HuH-7.5 (cell line): ENCODE measurements around the gene RIT2.

Experiments used
- DNase-seq: peaks from one replicate; pipeline ENCODE4 v3.0.0; 2011; ENCODE audit warnings: low spot score

The RIT2 gene

GRCh38 chr18:43080671-43081070 is 34.8 kb downstream of the RIT2 start:
- DNase-seq, result no peak

GRCh38 chr18:43079422-43079821 is 36.1 kb downstream of the RIT2 start:
- no peak for DNase-seq

DNA sequence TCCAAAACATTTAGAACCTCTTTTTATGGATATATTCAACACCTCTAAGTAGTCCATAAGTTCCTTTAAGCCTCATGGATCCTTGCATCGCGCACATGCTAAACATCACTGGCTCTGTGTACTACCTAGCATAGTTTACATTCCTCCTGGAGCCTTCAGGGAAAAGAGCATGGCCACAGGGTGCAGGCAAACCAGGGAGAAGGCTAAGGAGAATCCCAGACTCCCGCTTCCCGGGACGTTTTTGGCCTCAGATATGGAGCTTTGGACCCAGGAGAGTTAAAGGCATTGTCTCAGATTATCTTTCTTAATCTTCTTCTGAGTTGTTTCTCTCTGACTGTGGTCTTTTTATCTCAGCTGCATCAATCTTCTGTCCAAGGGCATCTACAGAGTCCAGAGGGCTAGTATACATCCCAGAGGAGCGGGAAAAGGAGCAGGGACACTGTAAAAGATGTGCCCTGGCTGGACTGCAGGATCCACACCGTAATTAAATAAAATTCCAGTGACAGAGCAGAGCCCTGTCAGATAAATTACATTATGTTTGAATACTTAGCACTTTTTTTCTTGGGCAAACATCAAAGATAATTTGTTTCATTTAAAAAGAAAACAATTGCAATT is 36.9 kb downstream of the RIT2 start:
- no peak for DNase-seq

GRCh38 chr18:43077510-43078308 is 37.8 kb downstream of the RIT2 start:
- no peak for DNase-seq

GRCh38 chr18:43073771-43074170 is 41.7 kb downstream of the RIT2 start:
- no peak for DNase-seq

DNA sequence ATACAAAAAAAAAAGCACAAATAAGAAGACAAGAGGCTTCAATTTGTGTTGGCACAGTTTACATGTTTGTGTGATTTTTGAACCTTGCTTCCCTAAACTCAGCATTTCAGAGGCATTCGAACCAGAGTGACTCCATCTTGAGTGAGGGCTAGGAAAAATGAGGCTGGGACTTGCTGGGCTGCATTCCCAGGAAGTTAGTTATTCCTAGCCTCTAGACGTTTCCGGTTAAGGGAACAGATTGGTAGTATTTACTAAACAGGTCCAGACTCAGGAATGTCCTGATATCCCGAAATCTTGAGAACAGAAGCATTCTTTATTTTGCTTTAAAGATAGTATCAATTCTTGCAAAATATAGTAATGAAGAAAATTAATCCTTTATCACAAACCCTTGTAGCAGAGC is 46.7 kb downstream of the RIT2 start:
- no peak for DNase-seq

DNA sequence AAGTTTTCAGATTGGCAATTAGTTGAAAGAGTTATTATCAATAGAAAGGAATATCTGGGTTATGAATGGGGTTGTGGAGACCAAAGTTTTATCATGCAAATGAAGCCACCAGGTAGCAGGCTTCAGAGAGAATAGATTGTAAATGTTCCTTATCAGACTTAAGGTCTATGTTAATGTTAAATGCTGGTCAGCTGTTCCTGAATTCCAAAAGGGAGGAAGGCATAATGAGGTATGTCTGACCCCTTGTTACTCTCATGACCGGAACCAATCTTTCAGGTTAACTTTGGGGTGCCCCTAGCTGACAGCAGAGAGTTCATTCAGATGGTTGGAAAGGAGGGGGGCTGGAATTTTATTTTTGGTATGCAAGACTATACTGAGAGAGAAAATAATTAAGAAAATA is 47.9 kb downstream of the RIT2 start:
- DNase-seq, result no peak

DNA sequence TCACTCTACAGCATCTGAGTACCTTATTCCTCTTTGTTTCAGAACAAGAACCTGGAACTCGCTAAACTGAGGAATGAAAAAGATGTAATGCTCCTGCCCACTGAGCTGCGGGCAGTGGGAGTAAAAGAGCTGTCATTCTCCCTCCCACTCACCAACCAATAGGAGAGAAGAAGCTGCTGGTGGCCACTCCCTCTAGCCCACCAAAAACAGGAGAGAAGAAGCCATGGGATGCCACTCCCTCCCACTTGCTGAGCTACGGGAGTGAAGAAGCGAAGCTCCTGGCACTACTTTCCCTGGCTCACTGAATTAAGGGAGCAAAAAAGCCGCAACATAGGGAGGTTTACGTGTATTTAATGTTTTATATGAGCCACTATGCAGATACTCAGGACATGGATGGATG is 53.7 kb downstream of the RIT2 start:
- DNase-seq, result no peak

GRCh38 chr18:43061318-43061717 is 54.2 kb downstream of the RIT2 start:
- DNase-seq, result no peak

- no peak for DNase-seq
These were observed 55.5 kb downstream of the RIT2 start for GRCh38 chr18:43060020-43060419.

DNA sequence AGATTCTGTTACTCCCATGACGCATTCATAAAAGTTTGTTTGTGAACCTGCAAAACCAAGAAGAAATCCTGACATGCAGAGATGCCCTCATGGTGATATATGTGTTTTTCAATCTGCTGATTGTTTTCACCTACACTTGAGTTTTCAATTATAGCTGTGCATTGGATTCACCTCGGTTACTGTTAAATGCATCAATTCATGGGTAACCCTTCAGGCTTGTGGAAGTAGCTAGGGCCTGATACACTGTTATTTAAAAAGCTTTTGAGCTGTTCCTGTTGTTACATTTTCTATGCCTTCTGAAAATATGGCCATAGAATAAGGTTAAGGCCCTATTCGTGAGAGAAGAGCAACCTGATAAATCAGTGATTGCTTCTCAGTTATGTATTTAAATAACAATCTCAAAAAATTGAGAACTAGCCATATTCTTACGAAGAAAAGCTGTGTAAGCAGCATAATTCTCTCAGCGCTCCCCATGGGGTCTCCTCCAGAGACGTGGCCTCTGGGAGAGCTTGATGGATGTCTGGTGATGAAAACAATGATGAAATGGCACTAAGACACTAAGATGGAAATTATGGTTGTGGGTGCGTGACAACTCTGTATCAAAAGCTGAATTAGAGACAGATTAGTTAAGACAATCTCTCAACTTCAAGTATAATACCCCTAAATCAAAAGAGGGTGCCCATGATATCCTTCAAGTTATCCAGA is 60.5 kb downstream of the RIT2 start:
- no peak for DNase-seq

DNA sequence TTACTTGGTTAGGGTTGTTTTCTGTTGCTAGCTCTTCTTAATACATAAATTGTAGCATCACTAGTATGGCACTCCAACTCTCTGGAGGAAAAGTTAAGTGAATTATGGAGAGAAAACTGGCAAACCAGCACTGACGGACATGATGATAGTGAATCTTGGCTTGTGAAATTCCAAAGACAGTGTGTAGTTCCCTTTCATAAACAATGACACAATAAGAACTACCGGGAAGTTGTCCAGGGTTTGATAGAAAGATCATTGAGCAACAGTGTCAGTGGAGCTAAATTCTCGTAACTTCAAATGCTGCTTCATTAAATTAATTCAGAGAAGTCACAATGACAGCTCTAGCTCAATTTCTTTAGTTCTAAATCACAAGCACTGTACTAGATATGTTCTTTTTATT is 66.5 kb downstream of the RIT2 start:
- DNase-seq, result no peak

DNA sequence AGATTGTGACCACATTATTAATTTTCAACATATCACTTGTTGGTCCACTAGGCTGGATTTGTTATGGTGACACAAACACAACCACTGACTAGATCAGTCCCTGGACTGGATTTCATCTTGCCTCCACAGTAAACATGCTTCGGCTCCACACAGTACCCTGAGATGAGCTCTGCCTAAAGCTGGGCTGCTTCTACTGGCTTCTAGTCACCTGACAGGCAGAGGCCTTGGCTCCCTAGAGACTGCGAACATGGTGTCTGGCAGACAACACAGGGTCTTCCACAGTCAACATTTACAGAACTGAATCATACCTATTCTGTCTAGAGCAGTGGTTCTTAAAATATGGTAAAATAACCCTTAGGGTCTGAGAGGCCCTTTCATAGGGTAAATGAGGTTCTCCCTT is 69.2 kb downstream of the RIT2 start:
- DNase-seq, result no peak

GRCh38 chr18:43043626-43044025 is 71.9 kb downstream of the RIT2 start:
- no peak for DNase-seq

- DNase-seq, result no peak
These were observed 75.2 kb downstream of the RIT2 start for GRCh38 chr18:43040281-43040680.

DNA sequence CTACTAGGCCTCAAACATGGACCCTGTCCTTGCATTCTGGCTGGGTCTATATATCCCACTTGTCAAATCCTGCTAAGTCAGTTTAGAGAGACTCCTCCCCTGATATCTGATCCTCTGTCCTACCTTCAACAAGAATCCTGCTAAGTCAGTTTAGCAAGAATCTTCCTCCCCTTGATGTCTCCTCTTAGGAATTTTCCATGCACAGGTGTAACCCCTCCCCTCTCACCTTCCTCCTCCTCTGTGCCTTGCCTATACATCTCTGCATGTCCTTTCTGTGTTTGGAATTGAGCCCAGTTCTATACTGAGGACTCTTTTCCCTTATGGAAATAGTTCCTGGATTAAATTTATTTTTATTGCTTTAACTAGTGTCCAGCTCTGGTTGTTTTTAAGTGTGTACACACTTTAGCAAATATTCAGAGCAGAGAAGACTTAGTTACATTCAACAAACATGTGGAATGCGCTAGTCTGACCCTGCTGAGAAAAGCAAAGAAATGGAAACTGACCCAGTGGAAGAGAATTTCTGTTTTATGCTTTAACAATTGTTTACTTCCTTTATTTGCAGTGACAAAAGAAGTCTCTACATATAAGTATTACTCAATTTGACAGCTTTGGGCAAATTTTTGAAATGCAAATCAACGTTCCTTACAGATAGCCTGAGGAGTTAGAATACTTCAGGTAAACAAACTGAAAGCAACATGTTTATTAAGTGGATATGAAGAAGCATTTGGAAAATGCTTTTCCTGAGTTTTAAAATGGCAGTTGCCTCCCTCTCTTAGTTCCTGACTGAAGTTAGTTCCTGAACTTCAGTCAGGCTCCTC is 80.6 kb downstream of the RIT2 start:
- no peak for DNase-seq

GRCh38 chr18:43031169-43031568 is 84.3 kb downstream of the RIT2 start:
- DNase-seq, result no peak

- no peak for DNase-seq
These were observed 86.1 kb downstream of the RIT2 start for GRCh38 chr18:43029414-43029813.

DNA sequence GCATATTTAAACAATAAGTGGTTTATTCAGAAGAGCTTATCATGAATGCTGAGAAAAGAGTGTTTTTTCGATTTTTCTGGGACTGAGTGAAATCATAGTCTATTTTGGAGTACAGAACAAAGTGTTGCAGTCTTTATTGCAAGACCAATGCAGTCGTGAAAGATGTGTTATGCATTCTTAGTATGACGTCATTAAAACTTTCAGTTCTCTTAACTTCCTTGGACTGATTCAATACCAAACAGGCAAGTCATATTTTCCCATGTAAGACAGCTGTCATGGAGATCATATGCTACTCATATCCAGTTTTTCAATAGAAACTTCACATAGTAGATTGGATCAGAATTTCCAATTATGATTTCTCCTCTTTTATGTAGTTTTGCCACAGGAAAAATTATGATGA is 92.6 kb downstream of the RIT2 start:
- no peak for DNase-seq

DNA sequence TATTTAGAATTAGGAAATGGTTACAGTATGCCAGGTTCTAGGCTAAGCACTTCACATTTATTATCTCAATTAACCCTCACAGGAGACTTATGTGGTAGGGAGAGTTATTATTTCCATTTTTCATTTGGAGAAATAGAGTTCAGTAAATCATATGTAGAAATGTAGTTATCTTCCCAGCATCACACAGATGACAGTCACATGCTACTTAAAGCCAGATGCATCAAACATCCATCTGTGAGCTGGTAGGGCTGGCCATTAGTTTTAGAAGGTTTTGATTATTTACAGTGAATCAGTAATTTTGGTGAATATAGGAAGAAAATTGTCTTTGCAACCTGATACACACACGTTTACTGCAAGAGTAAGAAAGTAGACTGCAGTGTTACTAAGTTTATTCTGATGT is 97.9 kb downstream of the RIT2 start:
- DNase-seq, result no peak

- no peak for DNase-seq
These were observed 102.0 kb downstream of the RIT2 start for GRCh38 chr18:43013486-43013885.

GRCh38 chr18:43012951-43013350 is 102.5 kb downstream of the RIT2 start:
- no peak for DNase-seq
